Neural cell (in vitro differentiated cells): ENCODE measurements around the gene SMARCC1.

ENCODE experiments used
- CTCF ChIP-seq: fragments of 450-650 bp; IDR thresholded peaks from 2 replicates; pipeline ENCODE4 v1.5.1; 2014; ENCODE audit warnings: antibody characterized with exemption, mild to moderate bottlenecking, moderate library complexity; ENCODE audit not compliant: poor library complexity, severe bottlenecking
- POLR2AphosphoS5 ChIP-seq: IDR thresholded peaks from 2 replicates; pipeline ENCODE4 v1.6.1; 2012
- SMC3 ChIP-seq: fragments of 450-650 bp; conservative IDR thresholded peaks from 2 replicates; pipeline ENCODE4 v1.6.1; 2014; ENCODE audit warnings: antibody characterized with exemption, mild to moderate bottlenecking, moderate library complexity; ENCODE audit not compliant: poor library complexity

- TF ChIP-seq CTCF (no peak), POLR2AphosphoS5 (no peak), SMC3 (no peak)
Observed at GRCh38 chr3:47607335-47607734, 174.4 kb downstream of the SMARCC1 start.
